Common myeloid progenitor, CD34-positive (primary cell): ENCODE results near the gene DHRS3.

Experiments
- CTCF ChIA-PET: fragments of 350-600 bp; sonication (Branson Sonifier 250); formaldehyde crosslinking; loops from one replicate; lab custom pipeline; 2021; ENCODE audit warnings: antibody characterized with exemption; lab: Charles Lee
- POLR2A ChIA-PET: fragments of 350-600 bp; sonication (Branson Sonifier 250); formaldehyde crosslinking; loops from one replicate; lab custom pipeline; 2021; ENCODE audit warnings: antibody characterized with exemption; lab: Charles Lee
- DNase-seq, 3 donors: peaks; one replicate each; pipeline versions ENCODE4 v3.0.0 to v3.0.0-alpha.2; 2013
- H3K27ac ChIP-seq, 2 experiments: 1 replicate in 1 of 2; 2 replicates in 1 of 2; pipeline ENCODE4 v1.7.0; 2013; ENCODE audit warnings: inconsistent platforms in 2 of 2, low read length in 2 of 2, mild to moderate bottlenecking in 2 of 2, low read depth in 1 of 2, moderate library complexity in 1 of 2; ENCODE audit not compliant: severe bottlenecking in 2 of 2, insufficient read depth in 1 of 2, poor library complexity in 1 of 2
- H3K27me3 ChIP-seq, 5 experiments: replicated peaks in 2 of 5; 1 replicate in 3 of 5; 2 replicates in 2 of 5; pipeline versions ENCODE4 v1.6.1 to v1.7.0; 2013; ENCODE audit warnings: low read length in 4 of 5, mild to moderate bottlenecking in 2 of 5, moderate library complexity in 2 of 5, inconsistent platforms in 1 of 5; ENCODE audit not compliant: insufficient read depth in 5 of 5, control insufficient read depth in 4 of 5
- H3K36me3 ChIP-seq, 4 experiments: 1 replicate in 2 of 4; 2 replicates in 2 of 4; pipeline versions ENCODE4 v1.6.1 to v1.7.0; 2013; ENCODE audit warnings: low read length in 3 of 4, control low read depth in 1 of 4, mild to moderate bottlenecking in 1 of 4; ENCODE audit not compliant: control insufficient read depth in 4 of 4, insufficient read depth in 4 of 4
- H3K4me1 ChIP-seq, 4 experiments: 1 replicate in 3 of 4; 2 replicates in 1 of 4; pipeline versions ENCODE4 v1.6.1 to v1.7.1; 2013; ENCODE audit warnings: low read length in 3 of 4, mild to moderate bottlenecking in 3 of 4, control low read depth in 1 of 4, inconsistent platforms in 1 of 4, moderate library complexity in 1 of 4; ENCODE audit not compliant: control insufficient read depth in 4 of 4, insufficient read depth in 4 of 4; ENCODE audit errors: control extremely low read depth in 1 of 4
- H3K4me3 ChIP-seq, 7 experiments: 1 replicate in 4 of 7; 2 replicates in 3 of 7; pipeline versions ENCODE4 v1.5.1 to v1.7.0; 2013; ENCODE audit warnings: mild to moderate bottlenecking in 7 of 7, low read length in 6 of 7, moderate library complexity in 6 of 7, inconsistent platforms in 2 of 7, low read depth in 2 of 7, control low read depth in 1 of 7; ENCODE audit not compliant: insufficient read depth in 4 of 7, control insufficient read depth in 1 of 7; ENCODE audit errors: extremely low read depth in 1 of 7
- H3K9me3 ChIP-seq, 5 experiments: 1 replicate in 4 of 5; 2 replicates in 1 of 5; pipeline versions ENCODE4 v1.6.1 to v1.7.1; 2013; ENCODE audit warnings: low read length in 4 of 5, mild to moderate bottlenecking in 2 of 5, inconsistent platforms in 1 of 5, low read depth in 1 of 5, moderate library complexity in 1 of 5; ENCODE audit not compliant: control insufficient read depth in 4 of 5, insufficient read depth in 2 of 5; ENCODE audit errors: control extremely low read depth in 1 of 5
- WGBS: methylation state at CpG from one replicate; pipeline ENCODE4 v1.1.5; 2013; ENCODE audit not compliant: insufficient coverage; 5-methylcytosine and 5-hydroxymethylcytosine counted together

Gene DHRS3

DNA sequence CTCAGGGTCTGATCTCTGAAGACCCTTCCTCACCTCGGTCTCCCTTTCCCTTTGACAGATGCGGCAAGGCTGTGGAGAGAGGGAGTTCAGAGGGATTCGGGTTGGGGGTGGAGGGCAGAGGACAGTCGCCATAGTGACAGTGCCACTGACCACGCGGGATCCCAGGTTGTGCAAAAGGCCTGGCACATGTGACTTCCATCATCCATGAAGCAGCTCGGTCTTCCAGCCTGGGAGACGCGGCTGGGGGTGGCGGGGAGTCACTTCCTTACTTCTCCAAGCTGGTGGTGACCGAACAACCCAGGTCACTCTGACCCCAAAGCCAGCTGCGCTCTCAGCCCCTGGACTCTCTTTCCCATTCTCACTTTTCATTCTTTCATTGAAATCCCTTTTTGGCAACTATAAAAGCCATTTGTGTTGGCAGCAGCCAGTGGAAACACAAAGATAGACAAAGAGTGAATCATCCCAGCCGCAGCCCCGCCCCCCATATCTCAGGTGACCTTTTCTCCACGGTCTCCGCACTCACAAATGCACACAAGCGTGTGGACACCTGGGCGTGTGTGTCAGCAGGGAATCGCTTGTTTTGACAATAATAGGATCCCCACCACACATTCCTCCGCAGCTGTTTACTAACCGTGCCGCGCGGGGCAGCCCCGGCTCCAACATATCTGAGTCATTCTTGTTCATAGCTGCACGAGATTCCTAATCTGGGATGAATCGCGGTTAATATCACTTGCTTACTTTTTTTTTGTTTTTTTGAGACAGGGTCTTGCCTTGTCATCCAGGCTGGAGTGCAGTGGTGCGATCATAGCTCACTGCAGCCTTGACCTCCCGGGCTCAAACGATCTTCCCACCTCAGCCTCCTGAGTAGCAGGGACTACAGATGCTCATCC lies 68.3 kb downstream of the DHRS3 start:
- CTCF ChIA-PET: no interaction called here
- no peak for DNase-seq
- Histone ChIP-seq H3K4me3 (no peak overlapping the region), H3K36me3 (no peaks in the 10 kb centered on the region), H3K27ac (peak overlapping the region in 1 of 2 experiments; percentile 25), H3K9me3 (no peaks in the 10 kb centered on the region), H3K4me1 (no peaks in the 10 kb centered on the region), H3K27me3 (no peaks in the 10 kb centered on the region)
- WGBS: 94% methylated on average over 30 of the region's 31 CpGs
- POLR2A ChIA-PET: no interaction called here

DNA sequence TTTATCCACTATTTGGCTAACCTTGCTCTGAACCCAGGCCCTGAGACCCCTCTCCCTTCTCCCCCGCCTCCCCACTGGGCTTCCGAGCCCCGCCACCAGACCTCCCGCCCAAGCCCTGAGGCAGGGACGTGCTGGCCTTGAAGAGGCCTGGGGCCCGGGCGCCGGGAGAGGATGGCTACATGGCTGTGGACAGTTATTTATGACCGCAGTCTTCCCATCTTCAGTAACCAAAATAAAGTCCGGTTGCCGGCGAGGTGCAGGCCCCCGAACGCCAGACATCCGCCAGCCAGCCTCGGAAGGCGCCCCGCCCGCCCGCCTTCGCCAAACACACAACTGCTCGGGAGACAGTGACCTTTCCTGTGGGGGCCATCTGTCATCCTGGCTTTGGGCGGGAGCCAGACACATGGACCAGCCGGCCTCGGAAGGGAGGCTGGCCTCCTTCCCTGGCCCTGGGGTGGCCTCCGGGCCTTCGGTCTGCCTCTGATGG lies 69.0 kb downstream of the DHRS3 start:
- DNase-seq: no peak
- H3K4me3 ChIP-seq: no peak overlapping the region
- no peaks in the 10 kb centered on the region for H3K27me3 ChIP-seq
- no peaks in the 10 kb centered on the region for H3K4me1 ChIP-seq
- CTCF ChIA-PET: no interaction called here
- H3K27ac ChIP-seq: no peak overlapping the region
- POLR2A ChIA-PET: no interaction called here
- H3K36me3 ChIP-seq: no peaks in the 10 kb centered on the region
- 95% methylated on average over 21 of the region's 27 CpGs for WGBS
- H3K9me3 ChIP-seq: no peaks in the 10 kb centered on the region

DNA sequence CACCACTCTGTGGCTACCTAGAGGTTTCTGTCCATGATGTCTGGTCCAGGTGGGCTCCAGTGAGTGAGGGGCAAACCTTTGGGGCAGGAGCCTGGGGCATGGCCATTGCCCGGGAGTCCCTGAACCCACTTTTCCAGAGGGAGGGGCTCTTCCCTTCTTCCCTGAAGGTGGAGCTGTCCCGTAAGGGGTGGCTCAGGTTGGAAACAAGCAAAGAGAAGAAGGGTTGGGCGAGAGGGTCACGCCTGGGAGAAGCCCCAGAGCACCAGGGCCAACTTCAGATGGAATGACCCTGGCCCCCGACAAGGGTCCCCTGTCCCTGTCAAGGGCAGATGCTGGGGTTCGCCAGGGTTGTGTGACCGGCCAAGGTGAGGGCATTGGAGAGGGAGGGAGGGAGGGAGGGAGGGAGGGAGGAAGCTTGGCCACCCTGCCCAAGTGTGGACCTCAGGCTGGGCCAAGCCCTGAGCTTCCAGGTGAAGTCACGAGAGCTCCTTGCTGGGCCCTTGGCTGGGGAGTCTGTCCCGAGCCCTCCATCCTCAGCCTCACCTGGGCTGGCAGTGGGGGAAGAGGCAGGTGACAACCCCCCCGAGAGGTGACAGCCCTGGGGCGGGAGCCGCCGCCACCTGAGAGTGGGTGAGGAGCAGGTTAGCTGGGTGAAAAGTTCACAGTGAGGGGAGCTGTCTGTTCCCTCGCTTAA lies 69.6 kb downstream of the DHRS3 start:
- Histone ChIP-seq H3K9me3 (no peaks in the 10 kb centered on the region), H3K27ac (no peak overlapping the region), H3K4me1 (no peaks in the 10 kb centered on the region), H3K4me3 (no peak overlapping the region), H3K36me3 (no peaks in the 10 kb centered on the region), H3K27me3 (no peaks in the 10 kb centered on the region)
- 94% methylated on average over 9 of the region's 14 CpGs for WGBS
- CTCF ChIA-PET: no interaction called here
- POLR2A ChIA-PET: no interaction called here
- no peak for DNase-seq

DNA sequence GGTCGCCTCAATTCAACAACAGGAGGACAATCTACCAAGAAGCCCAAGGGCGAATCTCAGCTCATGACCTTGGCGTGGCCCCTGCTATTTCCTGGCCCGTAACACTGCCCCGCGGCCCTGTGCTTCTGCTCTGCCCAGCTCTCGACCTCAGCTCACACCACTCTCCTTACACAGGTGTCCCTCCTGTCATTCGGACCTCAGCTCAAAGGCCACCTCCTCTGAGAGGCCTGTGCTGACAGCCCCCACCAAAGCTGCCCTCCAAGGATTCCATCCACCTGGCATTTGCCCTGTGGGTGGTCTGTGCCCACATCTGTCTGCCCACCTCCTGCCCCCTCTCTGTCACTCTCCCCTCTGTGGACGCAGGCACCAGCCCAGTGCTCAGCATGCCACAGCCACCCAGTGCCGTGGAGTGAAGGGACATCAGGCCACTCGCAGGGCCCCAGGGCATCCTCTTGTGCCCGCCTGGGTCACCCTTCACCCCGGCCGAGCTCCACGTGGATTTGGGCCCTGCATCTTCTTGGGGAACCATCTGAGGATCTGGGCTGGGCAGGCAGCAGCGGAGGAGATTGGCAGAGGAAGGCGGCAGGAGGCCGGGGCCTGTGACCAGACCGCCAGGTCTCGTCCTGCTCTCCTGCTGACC lies 70.3 kb downstream of the DHRS3 start:
- H3K9me3 ChIP-seq: no peaks in the 10 kb centered on the region
- CTCF ChIA-PET: no interaction called here

GRCh38 chr1:12546771-12547585 lies 71.0 kb downstream of the DHRS3 start:
- H3K36me3 ChIP-seq: no peaks in the 10 kb centered on the region
- POLR2A ChIA-PET: no interaction called here
- H3K27ac ChIP-seq: no peak overlapping the region
- CTCF ChIA-PET: no interaction called here
- no peak for DNase-seq
- H3K4me3 ChIP-seq: no peak overlapping the region
- 80% methylated on average over 14 of the region's 17 CpGs for WGBS
- no peaks in the 10 kb centered on the region for H3K4me1 ChIP-seq
- H3K9me3 ChIP-seq: no peaks in the 10 kb centered on the region
- peaks cover 0 to 2% (median 0%) of the 10 kb centered on the region in 5 experiments for H3K27me3 ChIP-seq

More for the DNA sequence above, 70.3 kb downstream of the DHRS3 start:
- Histone ChIP-seq H3K36me3 (no peaks in the 10 kb centered on the region), H3K27ac (no peak overlapping the region), H3K27me3 (peaks cover 0 to 2% (median 0%) of the 10 kb centered on the region in 5 experiments), H3K4me3 (no peak overlapping the region), H3K4me1 (no peaks in the 10 kb centered on the region)
- no peak for DNase-seq
- WGBS: 94% methylated on average over 20 of the region's 20 CpGs
- POLR2A ChIA-PET: no interaction called here

DNA sequence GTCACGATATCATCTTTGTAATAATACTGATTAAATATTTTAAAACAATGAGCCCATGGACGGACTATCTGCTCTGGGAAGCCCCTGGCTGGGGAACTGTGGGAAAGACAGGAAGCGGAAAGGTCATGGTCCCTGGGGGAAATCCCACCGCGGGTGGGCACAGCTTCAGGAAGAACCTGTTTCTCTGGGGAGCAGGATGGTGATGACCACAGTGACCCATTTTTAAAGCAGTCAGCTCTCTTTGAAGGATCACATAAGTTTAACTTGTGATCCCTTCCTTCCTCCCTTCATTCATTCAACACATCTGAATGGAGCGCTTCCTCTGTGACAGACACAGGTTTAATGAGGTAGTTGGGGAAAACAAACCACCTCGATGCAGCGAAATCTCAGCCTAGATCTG lies 73.0 kb downstream of the DHRS3 start:
- ChIA-PET CTCF (no interaction called here), POLR2A (no interaction called here)
- Histone ChIP-seq H3K9me3 (no peaks in the 10 kb centered on the region), H3K4me1 (no peaks in the 10 kb centered on the region), H3K4me3 (no peak overlapping the region), H3K27me3 (peaks cover 0 to 10% (median 2%) of the 10 kb centered on the region in 5 experiments), H3K27ac (no peak overlapping the region), H3K36me3 (no peaks in the 10 kb centered on the region)
- WGBS: 34% methylated on average over 7 of the region's 8 CpGs
- DNase-seq: no peak
